Iris pigment epithelial cell (primary cell): ENCODE results near the gene RUNX1.

Experiments
- DNase-seq: peaks from one replicate; pipeline ENCODE4 v3.0.0-alpha.2; 2011; ENCODE audit warnings: low read depth

Gene RUNX1

DNA sequence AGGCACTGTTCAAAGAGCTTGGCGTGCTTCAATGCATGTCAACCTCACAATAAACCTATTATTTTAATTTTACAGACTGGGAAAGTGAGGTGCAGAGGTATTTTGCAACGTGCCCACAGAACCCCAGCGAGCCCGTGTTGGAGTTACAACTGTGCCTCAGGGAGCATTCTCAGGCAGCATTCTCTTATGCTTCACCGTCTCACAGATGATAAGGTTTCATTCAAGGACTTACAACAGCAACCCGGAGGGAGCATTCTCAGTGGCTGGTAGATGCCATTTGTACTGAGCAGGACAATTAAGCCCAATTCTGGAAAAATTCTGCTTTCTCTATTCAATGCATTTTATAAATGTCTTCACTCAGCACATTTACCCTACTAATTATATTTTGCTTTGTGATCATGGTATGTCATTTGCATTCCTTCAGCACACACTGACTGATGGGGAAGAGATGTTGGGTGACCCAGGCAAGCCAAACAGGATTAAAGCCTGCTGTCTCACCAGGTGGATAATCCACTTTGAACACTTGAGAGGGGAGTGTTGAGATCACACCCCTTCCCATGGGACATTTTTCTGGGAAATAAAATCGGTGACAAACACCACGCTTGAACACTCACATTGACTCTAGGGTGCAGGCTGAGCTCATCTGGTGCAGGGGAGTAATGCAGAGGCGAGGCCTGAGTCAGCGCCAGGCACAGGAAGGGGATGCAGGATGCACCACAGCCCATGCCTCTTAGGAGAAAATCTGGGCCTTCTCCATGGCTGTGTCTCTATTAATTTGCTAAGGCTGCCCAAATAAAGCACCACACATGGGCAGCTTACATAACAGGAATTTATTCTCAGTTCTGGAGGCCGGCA, 266.4 kb downstream of the RUNX1 start:
- no peak for DNase-seq

DNA sequence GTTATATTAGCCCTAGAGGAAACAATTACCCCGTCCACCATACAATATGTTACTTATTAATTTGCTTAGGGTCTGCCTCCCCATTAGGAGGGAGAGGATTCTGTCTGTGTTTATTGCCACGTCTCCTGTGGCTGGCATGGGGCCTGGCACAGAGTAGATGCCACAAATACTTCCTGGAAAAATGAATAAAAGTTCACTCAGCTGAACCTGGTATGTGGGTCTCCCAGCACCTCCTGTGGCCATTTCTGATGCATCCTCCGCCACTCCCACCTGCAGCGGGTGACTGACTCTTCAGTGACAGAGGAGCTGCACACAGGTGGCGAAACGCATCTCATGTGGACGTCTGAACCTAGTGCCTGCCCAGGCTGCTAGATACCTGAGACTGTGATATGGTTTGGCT, 267.6 kb downstream of the RUNX1 start:
- no peak for DNase-seq

DNA sequence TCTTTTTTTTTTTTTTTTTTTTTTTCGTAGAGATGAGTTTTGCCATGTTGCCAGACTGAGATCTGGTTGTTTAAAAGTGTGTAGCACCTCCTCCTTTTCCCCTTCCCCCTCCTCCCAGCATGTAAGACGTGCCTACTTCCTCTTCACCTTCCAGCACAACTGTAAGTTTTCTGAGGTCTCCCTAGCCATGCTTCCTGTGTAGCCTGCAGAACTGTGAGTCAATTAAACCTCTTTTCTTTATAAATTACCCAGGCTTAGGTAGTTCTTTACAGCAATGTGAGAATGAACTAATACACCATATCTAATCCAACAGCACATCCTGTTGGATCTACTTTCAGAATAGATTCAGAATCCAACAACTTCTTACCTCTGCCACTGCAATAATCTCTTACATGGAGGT, 269.2 kb downstream of the RUNX1 start:
- no peak for DNase-seq

DNA sequence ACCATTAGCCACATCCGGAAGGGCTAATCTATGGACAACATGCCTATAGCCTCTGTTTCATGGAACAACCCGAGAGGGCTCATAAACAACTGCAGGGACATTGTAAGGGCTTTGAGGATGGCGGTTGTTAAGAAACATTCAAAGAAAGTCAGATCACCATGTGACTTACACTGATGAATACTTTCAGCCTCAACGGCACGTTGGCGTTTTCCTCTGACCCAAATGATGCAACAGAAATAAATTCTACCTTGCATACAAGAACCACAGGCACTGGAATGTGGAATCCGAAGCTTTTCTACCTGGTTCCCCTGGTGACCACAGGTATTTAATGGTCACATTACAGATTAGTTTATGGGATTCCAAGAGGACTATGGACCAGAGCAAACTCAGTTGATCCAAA, 273.3 kb downstream of the RUNX1 start:
- DNase-seq: peak; percentile 17

DNA sequence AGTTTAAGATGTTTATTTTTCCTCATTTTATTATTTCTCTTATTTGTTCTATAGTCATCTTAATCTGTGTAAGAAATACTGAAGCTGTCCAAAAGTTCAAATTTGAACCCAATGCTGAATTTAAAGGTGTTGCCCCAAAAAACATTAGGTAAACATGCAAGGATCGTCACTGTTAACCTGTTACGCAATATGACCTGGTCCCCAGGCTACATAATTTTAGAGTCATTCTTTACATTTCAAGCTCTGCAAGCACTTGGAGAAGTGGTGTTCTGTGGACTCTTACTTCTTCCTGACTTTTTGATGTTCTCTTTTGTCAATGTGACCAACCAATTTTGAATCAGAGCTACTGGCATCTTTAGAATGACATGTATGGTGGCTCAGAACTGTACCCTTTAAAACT, 274.4 kb downstream of the RUNX1 start:
- no peak for DNase-seq

DNA sequence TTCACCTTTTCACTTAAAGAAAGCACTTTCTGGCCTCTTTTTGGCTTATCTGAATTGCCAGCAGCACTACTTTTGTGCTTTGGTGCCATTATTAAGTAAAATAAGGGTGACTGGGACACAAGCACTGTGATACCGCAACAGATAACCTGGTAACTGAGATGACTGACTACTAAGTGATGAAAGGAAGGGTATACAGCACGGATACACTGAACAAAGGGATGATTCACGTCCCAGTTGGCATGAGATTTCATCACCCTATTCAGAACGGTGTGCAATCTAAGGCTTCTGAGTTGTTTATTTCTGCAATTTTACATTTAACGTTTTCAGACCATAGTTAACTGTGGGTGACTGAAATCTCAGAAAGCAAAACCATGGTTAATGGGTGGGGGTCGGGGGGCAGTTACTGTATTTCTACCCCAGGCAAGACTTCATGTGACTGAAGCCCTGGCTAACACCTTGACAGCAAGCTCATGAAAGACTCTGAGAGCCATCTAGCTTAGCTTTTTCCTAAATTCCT, 277.5 kb downstream of the RUNX1 start:
- DNase-seq: peak; percentile 80

DNA sequence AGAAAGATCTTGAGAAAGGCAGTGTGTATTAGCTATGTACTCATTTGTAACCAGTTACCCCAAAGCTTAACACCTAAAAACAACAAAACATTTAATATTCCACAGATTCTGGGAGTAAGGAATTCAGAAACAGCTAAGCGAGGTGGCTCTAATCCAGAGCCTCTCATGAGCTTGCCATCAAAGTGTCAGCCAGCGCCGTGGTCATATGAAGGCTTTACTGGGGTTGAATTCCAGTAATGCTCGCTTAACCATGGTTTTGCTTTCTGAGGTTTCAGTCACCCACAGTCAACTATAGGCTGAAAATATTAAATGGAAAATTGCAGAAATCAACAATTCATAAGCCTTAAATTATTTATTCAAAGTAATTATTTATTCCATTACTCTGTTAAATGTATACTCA, 278.5 kb downstream of the RUNX1 start:
- no peak for DNase-seq

DNA sequence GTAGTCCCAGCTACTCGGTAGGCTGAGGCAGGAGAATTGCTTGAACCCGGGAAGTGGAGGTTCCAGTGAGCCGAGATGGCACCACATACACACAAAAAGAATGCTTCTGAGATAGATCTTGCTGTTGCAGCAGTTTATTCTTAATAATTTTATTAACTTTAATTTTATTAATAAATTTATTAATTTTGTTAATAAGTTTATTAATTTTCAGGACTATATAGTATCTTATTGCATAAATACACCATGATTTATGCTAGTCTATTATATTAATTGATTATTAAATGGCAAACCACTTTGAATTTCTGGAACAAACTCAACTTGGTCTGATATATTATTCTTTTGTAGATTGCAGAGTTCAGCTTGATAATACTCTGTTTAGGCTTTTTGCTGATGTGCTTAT, 280.8 kb downstream of the RUNX1 start:
- no peak for DNase-seq

DNA sequence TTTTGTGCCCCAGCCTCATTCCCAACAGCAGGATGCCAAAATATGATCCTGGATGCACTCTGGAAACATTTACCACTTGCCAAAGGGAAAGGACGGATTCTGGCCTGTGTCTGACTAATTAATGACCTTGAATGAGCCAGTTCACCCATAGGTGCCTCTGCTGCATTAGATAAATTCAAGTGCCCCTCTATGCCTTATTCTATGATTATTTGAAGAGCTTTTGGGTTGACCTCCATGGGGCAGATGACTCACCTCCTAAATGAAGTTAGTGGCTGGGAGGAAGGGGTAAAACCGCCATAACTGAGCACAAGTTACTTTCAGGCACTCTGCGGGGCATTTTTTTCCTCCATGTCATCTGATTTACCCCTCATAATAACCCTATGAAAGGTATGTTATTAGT, 282.2 kb downstream of the RUNX1 start:
- DNase-seq: no peak

DNA sequence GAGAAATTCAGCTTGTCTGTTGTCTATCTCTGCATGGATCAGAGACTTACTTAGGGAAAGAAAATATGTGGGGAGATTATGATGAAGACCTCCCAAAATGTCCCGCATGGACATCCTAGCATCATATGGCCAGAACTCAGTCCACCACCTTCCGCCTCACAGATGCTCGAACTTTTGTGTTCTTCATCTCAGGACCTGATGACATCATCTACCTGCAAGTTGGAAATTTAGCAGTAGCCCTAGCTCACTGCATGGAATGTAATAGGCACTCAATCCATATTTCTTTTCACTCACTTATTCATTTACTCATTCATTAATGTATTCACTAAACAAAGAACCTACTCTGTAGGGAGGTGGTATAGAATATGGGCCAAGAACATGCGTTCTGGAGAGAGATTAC, 283.5 kb downstream of the RUNX1 start:
- no peak for DNase-seq

DNA sequence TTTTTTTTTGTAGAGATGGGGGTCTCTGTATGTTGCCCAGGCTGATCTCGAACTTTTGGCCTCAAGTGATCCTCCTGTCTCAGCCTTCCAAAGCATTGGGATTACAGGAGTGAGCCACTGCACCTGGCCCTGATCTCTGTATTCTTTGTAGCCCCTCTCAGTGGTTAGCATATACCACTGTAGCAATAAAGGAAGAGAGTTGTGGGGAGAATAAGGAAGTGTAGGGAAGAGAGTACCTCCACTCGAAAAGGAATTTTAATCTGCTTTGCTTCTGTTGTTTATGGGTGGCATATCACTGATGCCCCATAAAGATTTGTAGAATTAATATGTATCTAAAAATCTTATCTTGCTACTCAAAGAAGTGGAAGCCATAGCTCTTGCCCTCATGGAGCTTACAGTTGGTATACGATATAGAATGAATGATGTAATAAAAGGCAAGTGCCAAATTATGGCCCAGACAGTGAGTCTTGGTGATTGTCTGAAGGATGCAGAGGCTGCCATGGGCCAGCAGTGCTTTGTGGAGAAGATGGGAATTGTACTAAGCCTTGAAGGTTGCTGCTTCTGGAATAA, 284.3 kb downstream of the RUNX1 start:
- no peak for DNase-seq

DNA sequence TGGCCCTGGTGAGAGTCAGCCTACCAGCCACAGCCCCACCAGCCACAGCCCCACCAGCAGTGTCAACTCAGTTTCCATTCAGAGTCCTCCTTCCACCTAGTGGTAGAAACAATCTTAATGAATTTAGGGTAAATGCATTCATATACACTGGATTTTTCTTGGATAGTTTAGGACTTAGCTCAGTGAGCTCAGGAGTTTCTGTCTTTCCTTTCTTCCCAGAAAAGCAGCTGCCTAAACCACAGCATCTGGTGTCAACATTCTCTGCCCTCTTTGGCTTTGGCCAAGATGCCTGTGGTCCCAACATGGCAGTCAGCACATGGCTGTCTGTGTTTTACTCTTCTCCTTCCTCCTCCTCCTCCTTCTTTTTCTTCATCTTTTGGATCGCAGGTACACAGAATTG, 286.3 kb downstream of the RUNX1 start:
- peak; percentile 35 for DNase-seq

DNA sequence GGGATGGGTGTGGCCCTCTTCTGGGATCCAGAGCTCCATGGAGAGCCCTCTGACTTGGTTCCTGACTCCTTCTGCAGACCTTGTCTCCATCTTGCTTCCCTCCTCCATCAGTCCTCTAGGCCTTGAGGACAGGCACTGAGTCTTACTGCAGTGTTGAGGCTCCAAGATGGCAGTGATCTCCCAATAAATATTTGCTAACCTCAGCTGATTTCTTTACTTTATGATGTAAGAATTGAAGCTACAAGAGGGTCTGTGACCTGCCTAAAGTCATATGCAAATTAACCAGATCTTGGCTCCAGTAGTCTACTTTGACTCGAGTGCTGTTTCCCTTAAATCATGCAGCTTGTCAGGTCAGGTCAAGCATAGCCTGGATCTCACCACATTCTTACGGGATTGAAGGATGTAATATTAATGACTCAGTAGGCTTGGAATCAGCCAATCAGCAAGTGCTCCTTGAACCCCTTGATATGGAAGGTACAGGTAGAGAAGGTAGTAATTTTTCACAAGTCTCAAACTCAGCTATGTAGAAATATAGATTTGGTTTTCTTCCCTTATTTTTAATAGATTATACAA, 287.3 kb downstream of the RUNX1 start:
- no peak for DNase-seq

DNA sequence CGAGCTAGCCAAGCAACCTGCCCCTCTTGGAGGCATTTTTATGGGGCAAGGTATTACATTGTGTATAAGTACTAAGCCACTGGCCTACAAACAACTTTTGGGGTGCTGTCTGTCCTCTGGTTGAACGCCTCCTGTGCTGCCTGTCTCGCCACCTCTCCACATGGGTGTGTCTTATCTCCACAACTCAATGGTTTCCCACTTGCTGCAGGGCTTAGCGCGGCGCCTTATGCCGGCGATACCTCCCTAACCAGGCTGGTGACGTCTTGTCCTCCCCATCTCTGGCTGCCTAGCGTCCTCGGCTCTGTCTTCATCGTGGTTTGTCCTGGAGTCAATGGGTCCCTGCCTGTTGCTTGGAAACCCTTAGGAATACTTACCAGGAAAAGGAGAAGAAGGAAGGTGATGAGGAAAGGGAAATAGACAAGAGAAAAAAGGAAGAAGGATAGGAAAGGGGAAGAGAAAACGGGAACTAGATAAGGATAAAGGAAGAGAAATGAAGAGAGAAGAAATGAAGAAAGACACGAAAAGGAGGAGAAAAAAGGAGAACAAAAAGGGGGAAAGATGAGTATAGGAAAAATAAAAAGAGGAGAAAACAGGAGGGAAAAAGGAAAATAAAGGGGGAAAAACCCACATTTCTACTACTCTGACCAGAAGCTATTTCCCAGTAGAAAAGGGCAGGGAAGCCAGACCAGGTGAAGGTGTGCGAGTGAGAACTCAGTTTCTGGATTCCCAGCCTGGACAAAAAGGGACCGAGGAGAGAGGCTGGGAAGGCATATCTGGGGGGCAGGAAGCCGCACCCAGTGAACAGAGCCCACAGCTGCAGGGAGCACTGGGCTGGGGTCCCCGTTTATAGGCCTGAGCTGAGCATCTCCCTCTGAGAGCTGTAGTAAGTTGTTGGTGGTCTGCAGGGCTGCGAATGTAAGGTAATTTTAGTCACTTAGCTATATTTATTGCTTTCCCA, 294.1 kb downstream of the RUNX1 start:
- DNase-seq: no peak

DNA sequence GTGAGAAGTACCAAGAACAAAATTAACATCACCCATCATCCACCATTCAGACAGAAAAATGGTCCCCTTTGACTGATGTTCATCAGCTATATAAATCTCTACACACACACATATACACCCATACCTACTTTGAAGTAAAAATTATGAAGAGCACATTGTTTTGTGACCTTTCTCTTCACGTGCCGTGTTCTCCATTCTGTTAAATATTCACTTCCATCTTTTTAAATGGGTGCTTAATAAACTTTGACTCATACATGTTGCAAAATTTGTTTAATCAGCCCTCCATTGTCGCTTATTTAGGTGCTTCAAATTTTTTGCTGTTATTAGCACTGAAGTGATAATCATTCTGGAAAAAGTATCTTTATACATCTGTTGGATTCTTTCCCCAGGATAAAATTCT, 300.2 kb downstream of the RUNX1 start:
- no peak for DNase-seq

DNA sequence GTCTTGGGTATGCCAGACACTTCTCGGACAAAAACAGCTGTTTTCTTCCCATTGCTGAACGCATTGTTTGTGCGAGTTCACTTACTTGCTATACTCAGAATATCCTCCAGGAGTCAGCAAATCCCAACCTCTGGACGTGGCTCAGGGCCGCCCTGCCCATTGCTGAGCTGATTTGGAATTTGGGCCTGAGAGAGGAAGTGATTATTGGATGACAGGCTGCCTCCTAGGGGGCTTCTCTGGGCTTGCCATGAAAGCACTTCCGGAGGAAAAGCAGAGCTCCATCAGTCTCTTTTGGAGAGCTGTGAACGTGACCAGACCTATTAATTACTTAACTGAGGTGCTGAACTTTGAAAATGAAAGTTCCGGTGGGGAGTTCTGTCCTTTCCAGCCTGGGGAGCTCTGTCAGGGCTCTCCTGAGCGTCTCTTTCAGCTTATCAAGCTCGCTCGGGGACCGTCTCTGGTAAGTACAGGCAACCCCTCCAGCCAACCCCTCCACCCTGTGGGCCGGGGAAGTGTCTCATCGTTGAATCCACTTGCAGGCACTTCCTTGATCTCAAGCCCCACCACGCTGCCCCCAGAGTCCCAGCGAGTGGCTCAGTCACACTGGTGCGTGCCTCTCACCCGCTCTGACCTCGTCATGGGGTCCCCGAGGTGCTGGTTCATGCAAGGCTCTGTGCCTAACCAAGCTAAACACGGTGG, 303.4 kb downstream of the RUNX1 start:
- DNase-seq: peak; percentile 79

DNA sequence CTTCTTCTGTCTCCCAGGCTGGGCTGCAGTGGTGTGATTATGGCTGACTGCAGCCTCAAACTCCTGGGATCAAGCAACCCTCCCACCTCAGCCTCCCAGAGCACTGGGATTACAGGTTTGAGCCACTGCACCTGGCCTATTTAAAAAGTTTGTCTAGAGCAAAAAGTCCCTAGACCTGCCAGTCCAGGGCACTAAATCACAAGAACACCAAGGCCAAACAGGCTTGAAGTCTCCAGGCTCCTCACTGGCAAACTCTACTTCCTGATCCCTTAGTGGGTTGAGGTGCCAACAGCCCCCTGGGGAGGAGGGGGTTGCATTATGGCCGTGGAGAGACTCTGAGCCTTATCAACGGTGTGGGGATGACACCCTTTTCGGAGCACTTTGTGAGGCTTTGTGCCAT, 304.3 kb downstream of the RUNX1 start:
- DNase-seq: no peak

DNA sequence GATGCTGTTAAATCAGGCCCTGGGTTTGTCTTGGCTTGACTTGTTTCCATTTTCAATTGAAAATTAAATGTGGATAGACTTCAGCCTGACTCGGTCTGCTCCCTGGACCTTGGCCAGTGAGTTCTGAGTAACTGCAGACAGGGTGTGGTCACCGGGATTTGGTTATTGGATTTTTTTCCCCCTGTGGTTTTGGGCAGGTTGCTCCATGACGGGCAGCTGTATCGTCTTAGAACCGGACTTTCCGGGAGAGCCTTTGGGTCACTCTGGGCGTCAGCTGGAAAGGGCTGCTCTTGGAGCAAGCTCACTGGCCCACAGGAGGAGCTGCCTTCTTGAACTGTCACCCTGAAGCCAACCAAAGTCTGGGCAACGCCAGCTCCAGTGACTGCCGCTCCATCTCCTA, 305.3 kb downstream of the RUNX1 start:
- peak; percentile 59 for DNase-seq

DNA sequence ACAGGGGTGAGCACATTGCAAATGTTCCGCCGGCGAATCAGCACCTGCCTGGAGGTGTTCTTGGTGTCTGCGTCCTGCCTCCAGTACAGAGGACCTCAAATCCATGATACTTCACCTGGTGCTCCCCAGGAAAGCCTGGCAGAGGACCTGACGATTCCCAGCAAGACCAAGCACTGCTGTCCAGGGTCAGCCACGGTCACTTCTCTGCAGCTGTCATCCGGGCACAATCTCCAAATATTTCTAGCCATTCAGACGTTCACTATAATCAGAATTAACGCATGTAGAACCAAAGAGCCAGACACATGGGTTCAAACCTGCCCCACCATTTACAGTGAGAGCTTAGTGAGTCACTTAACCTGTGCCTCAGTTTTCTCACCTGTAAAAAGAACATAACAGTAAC, 305.8 kb downstream of the RUNX1 start:
- no peak for DNase-seq

DNA sequence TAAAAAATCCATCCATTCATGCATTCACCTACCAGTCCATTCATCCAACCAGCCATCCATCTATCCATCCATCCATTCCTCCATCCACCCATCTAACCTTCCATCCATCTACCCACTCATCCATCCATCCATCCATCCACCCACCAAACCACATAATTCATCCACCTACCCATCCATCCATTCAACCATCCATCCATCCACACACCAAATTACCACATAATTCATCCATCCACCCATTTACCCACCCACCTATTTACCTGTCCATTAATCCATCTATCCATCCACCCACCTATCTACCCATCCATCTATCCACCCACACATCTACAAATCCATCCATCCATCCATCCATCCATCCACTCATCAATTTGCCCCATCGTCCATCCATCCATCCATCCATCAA, 308.9 kb downstream of the RUNX1 start:
- no peak for DNase-seq
